ENCODE data around the gene FAM149B1. TPM values are rescaled to one million over a fixed set of nuclear protein-coding genes. Genes with fewer than 3 reads are reported as not detected.

The FAM149B1 gene
- total RNA-seq, 4 donors from 2014 or later = 17.3 to 26.2 (median 23.2) TPM

DNA sequence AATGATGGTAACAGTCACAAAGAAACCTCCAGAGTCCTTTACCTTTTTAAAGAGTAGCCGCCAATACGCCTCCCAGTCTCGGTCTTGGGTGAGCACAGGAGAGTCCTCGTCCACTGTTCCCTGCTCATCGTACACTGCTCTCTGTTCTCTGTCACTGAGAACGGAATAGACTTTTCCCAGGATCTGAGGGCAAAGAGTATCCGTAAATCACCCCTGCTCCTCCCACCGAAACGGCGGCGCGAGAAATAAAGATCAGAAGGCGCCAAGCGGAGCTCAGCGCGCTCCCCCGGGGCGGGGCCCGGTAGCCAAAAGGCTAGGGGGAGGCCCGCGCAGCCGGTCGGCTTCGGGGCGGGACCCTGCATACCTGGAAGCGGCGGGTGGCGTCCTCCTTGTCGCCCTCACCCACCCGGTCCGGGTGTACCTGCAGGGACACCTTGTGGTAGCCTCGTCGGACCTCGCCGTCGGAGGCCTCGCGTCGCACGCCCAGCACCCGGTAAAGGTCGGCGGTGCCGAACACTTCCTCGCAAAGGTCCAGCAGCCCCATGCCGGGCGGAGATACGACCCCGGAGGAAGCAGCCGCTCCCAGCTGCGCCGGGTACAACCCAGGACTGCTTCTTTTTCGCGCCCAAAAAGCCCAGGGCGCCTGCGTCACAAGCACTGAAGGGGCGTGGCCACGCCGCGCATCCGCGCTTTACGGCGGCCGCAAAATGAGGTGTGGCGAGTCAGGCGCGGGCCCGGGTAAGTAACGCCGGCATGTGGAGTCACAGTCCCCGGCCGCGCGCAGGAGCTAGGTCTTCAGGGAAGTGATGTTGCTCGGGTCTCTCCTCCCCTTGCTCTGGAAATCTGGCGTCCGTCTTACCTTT is 79.0 kb downstream of the FAM149B1 start, which contains the start of gene DNAJC9:
DNAJC9 (minus strand) TSS at position 610 of the 863 bp plus-strand sequence; CDS start at position 544, 66 bp downstream.
- TF ChIP-seq, protein P1, sequence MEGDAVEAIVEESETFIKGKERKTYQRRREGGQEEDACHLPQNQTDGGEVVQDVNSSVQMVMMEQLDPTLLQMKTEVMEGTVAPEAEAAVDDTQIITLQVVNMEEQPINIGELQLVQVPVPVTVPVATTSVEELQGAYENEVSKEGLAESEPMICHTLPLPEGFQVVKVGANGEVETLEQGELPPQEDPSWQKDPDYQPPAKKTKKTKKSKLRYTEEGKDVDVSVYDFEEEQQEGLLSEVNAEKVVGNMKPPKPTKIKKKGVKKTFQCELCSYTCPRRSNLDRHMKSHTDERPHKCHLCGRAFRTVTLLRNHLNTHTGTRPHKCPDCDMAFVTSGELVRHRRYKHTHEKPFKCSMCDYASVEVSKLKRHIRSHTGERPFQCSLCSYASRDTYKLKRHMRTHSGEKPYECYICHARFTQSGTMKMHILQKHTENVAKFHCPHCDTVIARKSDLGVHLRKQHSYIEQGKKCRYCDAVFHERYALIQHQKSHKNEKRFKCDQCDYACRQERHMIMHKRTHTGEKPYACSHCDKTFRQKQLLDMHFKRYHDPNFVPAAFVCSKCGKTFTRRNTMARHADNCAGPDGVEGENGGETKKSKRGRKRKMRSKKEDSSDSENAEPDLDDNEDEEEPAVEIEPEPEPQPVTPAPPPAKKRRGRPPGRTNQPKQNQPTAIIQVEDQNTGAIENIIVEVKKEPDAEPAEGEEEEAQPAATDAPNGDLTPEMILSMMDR (IDR thresholded peaks at IDR 0.05; ENCODE audit: low read depth) = no peak

DNA sequence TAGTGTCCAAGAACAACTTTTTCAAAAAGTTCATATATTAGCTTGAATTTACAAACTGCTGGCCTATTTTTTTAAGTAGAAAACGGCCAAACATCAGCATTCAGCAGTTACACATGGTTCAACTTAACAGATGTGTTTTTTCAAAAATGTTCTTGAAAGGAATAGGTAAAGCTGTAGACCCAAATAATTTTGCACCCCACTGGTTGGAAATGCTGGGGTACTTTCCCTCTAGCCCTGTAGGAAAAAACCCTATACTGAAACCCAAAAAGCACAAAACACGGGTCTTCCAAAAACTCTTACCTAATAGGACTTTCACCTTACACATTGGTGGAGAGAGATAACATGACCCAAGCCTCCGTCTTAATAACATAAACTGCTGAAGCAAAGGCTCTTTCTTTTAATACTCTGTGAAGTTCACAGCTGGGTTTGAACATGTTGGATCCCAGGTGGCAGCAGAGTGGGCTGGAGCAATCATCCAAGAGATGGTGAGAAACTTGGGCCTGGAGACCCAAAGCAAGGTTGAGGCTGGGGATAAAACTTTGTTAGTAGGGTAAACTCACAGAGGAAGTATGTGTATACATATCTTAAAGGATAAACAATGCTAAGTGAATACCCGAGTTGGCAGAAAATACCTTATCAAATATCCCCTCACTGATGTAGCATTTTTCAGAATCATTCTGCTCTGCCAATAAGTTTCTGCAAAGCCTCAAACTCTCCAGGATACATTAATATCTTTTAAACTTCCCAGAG is 79.8 kb downstream of the FAM149B1 start:
- TF ChIP-seq, protein P1 (IDR thresholded peaks at IDR 0.05; ENCODE audit: low read depth) = no peak

DNA sequence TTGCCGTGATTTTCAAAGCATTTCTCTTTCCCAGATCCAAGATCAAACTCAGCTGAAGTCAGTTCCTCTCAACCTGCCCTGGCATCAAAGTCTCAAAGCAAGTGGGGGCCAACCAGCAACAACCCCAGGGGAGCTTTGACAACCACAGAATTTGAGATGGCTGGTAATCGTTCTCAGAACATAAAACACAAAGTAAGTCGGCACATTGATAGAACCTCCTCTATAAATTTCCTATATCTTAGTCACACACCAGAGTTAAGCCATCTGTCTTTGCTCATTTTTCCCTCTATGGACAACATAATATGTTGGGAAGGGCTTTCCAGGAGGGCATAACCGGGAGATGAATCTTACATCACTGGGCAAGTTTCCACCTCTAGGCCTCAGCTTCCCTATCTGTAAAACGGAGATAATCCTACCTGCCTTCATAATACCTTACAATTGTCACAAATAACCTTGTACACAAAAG is 80.4 kb downstream of the FAM149B1 start:
- TF ChIP-seq, protein P1 (IDR thresholded peaks at IDR 0.05; ENCODE audit: low read depth) = no peak

DNA sequence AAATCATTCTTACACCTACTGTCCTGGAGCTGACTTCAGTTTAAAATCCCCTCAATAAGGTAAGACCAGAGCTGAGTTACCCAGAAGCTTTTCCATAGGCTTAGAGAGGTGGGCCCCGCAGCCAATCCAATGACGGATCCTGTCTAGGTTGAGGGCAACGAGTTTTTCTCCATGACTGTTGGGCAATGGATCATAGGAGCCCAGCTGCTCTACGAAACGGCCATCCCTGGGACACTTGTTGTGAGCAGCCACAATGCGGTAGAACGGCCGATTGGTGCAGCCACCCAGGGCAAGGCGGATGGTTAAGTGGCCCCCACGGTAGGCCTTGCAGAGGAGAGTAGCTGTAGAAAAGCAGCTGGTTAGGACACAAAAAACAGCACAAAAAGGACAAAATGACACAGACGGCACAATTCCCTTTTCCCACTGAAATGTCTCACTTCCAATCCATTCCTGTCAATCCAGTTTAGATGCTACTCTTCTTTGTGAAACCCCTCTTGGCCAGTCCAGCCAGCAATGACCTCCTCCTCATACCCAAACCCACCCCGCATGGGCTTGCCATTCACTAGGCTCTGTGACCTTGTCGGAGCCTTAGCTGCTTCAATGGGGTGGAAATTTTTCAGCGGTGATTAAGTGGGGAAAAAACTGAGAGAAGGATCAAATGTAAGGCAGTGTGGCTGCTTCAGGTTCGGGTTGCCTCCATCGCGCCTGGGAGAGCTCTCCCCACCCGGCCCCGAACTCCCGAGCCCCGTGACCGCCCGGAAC is 83.9 kb downstream of the FAM149B1 start:
- TF ChIP-seq, protein P1 (IDR thresholded peaks at IDR 0.05; ENCODE audit: low read depth) = no peak

DNA sequence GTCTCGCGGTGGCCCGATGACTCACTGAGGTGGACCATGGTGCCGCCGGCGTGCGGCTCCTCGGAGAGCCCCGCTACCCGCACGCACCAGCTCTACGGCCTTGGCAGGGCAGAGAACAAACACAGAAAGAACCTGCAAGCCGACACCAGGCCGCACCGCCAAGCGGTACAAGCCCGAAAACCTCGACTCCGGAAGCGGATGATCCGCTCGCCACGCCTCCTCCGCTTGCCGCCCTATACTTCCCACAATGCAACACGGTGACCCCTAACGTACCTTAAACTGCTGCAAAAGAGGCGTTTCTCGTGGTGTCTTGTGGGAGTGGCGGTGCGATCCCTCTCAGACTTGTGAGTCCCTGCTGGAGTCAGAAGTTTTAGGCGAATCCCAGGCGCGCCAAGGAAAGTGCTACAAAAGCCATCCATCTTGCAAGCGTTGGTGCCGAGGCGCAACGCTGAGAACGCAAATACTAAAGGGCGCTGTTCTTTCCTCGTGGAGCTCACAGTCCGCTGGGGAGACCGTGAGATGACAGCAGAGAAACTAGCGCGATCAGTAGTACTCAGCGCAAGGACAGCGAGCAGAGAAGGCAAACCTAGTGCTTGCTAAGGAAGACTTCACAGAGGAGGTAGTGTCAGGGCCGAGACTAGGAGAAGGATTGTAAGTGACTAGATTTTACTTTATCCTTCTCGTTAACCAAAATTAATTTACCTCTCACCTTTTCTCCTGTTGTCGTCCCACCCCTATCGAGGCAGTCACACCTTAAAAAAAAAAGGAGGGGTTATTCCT is 84.7 kb downstream of the FAM149B1 start, which contains the start of gene MRPS16:
MRPS16 (minus strand) TSS at position 200 of the 780 bp plus-strand sequence; CDS start at position 38, 162 bp downstream.
- TF ChIP-seq, protein P1 (IDR thresholded peaks at IDR 0.05; ENCODE audit: low read depth) = no peak

DNA sequence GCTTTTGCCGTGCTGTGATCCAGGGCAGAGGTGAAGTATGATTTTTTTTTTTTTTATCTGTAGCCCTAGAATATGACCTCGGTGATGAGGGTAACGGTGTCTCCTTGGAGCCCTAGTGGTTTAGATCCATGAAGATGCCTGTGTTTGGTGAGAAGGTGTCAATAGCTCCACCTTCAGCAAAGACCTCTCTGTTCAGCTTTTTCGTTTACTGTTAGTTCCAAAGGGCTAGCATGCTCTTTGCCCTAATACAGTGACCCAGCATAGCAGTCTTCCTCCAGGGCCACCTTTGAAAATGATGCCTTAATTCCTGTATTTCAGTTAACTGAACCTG is 85.3 kb downstream of the FAM149B1 start:
- TF ChIP-seq, protein P1 (IDR thresholded peaks at IDR 0.05; ENCODE audit: low read depth) = no peak
